Stimulated activated CD4-positive, alpha-beta T cell treated with anti-CD3 and anti-CD28 coated beads, Interleukin-4, amount 100 ng/mL, for 24 hours (primary cell): Measurements from ENCODE around the gene ZNF335.

Source experiments
- DNase-seq: peaks from one replicate; pipeline ENCODE4 v3.0.0-alpha.2; 2020

ZNF335 gene

GRCh38 chr20:45951925-45952834 is 19.8 kb downstream of the ZNF335 start:
- DNase-seq, result no peak

- DNase-seq, result no peak
These were observed 21.7 kb downstream of the ZNF335 start for GRCh38 chr20:45950330-45950646.

GRCh38 chr20:45949542-45950329 is 22.3 kb downstream of the ZNF335 start:
- DNase-seq, result no peak

GRCh38 chr20:45948742-45949541 is 23.1 kb downstream of the ZNF335 start:
- no peak for DNase-seq

GRCh38 chr20:45948261-45948733 is 23.7 kb downstream of the ZNF335 start:
- no peak for DNase-seq

GRCh38 chr20:45947110-45947866 is 24.7 kb downstream of the ZNF335 start:
- no peak for DNase-seq

- peak; percentile 36 for DNase-seq
These were observed 25.6 kb downstream of the ZNF335 start for GRCh38 chr20:45946149-45946970.

- DNase-seq, result no peak
These were observed 26.3 kb downstream of the ZNF335 start for GRCh38 chr20:45945678-45946148.

GRCh38 chr20:45944965-45945677 is 26.9 kb downstream of the ZNF335 start:
- no peak for DNase-seq

- no peak for DNase-seq
These were observed 27.6 kb downstream of the ZNF335 start for GRCh38 chr20:45944151-45944964.

- DNase-seq, result no peak
These were observed 28.4 kb downstream of the ZNF335 start for GRCh38 chr20:45943613-45944012.

- no peak for DNase-seq
These were observed 31.5 kb downstream of the ZNF335 start for GRCh38 chr20:45940469-45940868.

GRCh38 chr20:45940053-45940452 is 31.9 kb downstream of the ZNF335 start:
- DNase-seq, result no peak

- DNase-seq, result no peak
These were observed 33.1 kb downstream of the ZNF335 start for GRCh38 chr20:45938727-45939438.

GRCh38 chr20:45937765-45938164 is 34.2 kb downstream of the ZNF335 start:
- DNase-seq, result no peak

- no peak for DNase-seq
These were observed 36.5 kb downstream of the ZNF335 start for GRCh38 chr20:45935416-45936046.

- peak; percentile 97 for DNase-seq
These were observed 37.2 kb downstream of the ZNF335 start, which contains the start of gene PCIF1 for GRCh38 chr20:45934586-45935415. PCIF1 (plus strand) TSS chr20:45934683; CDS start chr20:45939000, 4,317 bp downstream.
